Bronchial epithelial cell (primary cell): ENCODE data around the gene ANKRD7. TPM values are rescaled to one million over a fixed set of nuclear protein-coding genes. Genes with fewer than 3 reads are reported as not detected.

Experiments used
- DNase-seq: peaks from one replicate; pipeline ENCODE4 v3.0.0-alpha.2; 2010; ENCODE audit warnings: low read depth
- FAIRE-seq: peaks from 2 replicates; lab custom pipeline; 2011; peaks lifted over from hg19 to GRCh38; lab: Jason Lieb, UNC
- H3K27me3 ChIP-seq: 2 replicates; pipeline ENCODE4 v1.5.1; 2011; ENCODE audit warnings: low read length; ENCODE audit not compliant: control insufficient read depth, insufficient read depth
- H3K36me3 ChIP-seq: 2 replicates; pipeline ENCODE4 v1.5.1; 2011; ENCODE audit warnings: low read length; ENCODE audit not compliant: control insufficient read depth, insufficient read depth
- H3K4me3 ChIP-seq: 2 replicates; pipeline ENCODE4 v1.5.1; 2011; ENCODE audit warnings: mild to moderate bottlenecking, low read depth, low read length, control low read depth
- total RNA-seq: library from RNA; depleted of rRNA; stranded (reverse); fragments of >200 nt; gene quantifications from 2 replicates; pipeline ENCODE4 v1.2.1, GENCODE V29; 2014
- TF ChIP-seq, protein P1 (sequence below): IDR thresholded peaks from 2 replicates; pipeline ENCODE4 v1.5.1; 2011; ENCODE audit warnings: mild to moderate bottlenecking, moderate library complexity, low read length, control low read depth, inconsistent platforms; ENCODE audit not compliant: insufficient read depth, severe bottlenecking

Gene ANKRD7
- total RNA-seq, 1 donor from 2014 or later: 0.26 TPM

DNA sequence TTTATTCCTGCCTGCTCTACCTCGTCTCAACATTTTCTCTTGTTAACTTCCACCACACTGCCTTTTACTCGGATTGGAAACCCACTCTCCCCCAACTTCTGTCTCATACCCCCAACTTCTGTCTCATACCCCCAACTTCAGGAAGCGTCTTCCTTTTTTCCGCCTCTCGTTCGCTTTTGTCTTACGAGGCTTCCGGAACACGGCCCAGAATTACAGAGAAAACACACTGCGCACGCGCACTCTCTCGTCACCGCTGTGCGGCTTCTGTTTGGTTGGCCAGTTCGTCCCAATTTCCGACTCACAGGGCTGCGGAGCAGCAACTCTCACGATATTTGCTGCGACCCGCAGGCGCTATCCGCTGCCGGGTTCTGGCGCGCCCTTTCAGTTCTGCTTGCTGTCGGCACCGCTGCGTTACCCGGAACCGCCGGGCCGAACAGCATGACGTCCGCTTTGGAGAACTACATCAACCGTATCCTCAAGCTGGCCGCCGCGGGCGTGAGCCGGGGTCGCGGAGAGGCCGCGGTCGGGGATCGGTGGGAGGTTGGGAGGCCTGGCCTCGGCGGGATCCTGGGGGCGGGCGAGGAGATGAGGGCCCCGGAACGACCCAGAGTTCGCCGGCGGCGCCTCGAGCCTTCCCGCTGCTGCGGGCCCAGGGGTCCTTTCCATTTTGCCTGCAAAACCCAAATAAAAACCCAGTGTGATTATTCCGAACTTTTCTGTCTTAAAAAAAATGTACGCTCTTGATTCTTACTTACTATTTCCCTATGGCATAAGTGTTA is 40.5 kb upstream of the ANKRD7 start, which contains the start of gene LSM8:
Gene LSM8 (plus strand): TSS at position 379 of the 779 bp plus-strand sequence. CDS start 60 bp downstream, at position 439.
- Histone ChIP-seq H3K27me3 (no peaks in the 10 kb centered on the region), H3K36me3 (peaks cover 1% of the 10 kb centered on the region), H3K4me3 (peak within 1 kb of the TSS; percentile 68)
- FAIRE-seq (no peak), DNase-seq (peak; percentile 98)
- TF ChIP-seq, protein P1, sequence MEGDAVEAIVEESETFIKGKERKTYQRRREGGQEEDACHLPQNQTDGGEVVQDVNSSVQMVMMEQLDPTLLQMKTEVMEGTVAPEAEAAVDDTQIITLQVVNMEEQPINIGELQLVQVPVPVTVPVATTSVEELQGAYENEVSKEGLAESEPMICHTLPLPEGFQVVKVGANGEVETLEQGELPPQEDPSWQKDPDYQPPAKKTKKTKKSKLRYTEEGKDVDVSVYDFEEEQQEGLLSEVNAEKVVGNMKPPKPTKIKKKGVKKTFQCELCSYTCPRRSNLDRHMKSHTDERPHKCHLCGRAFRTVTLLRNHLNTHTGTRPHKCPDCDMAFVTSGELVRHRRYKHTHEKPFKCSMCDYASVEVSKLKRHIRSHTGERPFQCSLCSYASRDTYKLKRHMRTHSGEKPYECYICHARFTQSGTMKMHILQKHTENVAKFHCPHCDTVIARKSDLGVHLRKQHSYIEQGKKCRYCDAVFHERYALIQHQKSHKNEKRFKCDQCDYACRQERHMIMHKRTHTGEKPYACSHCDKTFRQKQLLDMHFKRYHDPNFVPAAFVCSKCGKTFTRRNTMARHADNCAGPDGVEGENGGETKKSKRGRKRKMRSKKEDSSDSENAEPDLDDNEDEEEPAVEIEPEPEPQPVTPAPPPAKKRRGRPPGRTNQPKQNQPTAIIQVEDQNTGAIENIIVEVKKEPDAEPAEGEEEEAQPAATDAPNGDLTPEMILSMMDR: no peak

DNA sequence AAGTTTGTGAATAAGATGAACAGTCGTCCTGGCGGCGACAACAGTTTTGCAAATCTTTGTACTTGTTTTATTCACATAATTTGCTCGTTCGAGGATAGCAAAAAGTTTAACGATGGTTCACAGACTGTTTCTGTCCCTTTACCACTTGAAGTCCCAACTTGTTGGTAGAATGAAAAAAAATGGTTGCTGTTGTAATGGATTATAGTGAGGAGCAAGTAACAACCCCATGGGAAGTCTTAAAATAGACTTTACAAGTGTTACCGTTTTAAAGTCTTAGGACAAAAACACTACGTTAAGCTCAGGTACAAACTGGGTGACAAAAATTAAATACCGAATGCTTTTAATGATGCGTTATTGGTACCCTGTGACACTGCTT is 40.0 kb upstream of the ANKRD7 start:
- Histone ChIP-seq H3K36me3 (peaks cover 4% of the 10 kb centered on the region), H3K4me3 (peak overlapping the region; percentile 68), H3K27me3 (no peaks in the 10 kb centered on the region)
- DNase-seq (peak; percentile 11), FAIRE-seq (no peak)
- TF ChIP-seq, protein P1: no peak

DNA sequence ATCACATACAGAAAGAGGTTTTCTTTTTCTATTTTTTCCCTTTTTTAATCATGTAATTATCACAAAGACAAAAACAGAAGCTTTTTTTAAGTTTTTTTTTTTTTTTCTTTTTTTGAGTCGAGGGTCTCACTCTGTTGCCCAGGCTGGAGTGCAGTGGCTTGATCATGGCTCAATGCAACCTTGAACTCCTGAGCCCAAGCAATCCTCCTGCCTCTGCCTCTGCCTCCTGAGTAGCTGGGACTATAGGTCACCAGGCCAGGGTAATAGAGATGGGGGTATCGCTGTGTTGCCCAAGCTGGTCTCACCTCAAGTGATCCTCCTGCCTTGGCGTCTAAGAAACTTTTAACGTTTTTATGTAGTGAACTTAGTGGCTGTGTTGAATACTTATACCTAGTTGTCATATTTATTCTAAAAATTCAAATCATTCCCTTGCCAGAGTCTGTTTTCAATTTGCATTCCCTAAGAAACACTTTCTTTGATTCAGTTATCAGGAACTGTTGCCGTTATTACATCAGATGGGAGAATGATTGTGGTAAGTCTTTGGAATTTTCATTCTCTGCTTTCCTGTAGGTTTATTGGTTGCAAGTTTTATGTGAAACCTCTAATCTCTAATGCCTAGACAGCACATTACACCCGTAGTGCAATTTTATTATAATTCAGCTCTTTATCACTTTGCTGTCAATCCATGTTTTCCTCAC is 39.2 kb upstream of the ANKRD7 start:
- no peak for DNase-seq
- peak overlapping the region; percentile 68 for H3K4me3 ChIP-seq
- TF ChIP-seq, protein P1: no peak
- no peak for FAIRE-seq
- peaks cover 4% of the 10 kb centered on the region for H3K36me3 ChIP-seq
- no peaks in the 10 kb centered on the region for H3K27me3 ChIP-seq

DNA sequence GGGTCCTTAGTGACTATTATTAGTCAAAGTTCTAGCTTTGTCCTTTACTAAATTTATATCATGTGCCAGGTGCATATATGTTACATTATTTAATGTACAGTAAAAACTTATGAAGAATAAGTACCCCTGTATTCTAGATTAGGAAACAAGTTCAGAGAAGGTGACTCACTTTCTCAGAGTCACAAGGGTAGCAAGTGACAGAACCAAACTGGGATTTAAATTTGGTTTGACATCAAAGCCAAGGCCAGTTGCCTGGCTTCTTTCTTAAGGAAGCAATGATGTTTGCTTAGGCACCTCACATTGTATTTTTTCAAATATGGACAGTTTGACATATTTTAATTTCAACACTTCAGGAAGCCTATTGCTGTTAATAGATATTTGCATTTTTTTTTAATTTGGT is 38.0 kb upstream of the ANKRD7 start:
- DNase-seq (no peak), FAIRE-seq (no peak)
- TF ChIP-seq, protein P1: no peak
- Histone ChIP-seq H3K36me3 (peaks cover 4% of the 10 kb centered on the region), H3K27me3 (no peaks in the 10 kb centered on the region), H3K4me3 (no peak overlapping the region)

DNA sequence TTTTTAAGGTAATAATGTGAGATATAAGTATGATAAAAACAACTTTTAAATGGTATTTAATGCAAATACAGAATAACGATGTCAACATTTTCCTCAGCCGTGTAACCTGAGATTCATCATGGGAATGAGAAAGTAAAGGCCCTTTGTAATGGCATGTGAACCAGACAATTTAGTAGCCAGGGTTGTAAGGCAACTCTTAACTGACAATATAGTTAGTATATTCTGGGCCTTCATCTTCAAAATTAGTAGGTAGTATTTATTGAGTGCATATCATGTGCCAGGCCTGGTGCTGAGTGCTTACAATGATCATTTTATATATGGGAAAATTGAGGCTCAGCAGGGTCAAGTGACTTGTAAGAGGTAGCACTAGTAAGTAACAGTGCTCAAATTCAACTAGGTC is 29.9 kb upstream of the ANKRD7 start:
- Histone ChIP-seq H3K4me3 (no peak overlapping the region), H3K27me3 (no peaks in the 10 kb centered on the region), H3K36me3 (no peaks in the 10 kb centered on the region)
- no peak for DNase-seq
- TF ChIP-seq, protein P1: no peak
- FAIRE-seq: no peak
